OCI-LY1 (cell line): ENCODE results near the gene ZDHHC14.

Experiments
- EZH2 ChIP-seq: fragments of 200-600 bp; sonication (generic), shearing (Covaris generic); IDR thresholded peaks from 2 replicates; pipeline ENCODE4 v1.8.0; 2017; ENCODE audit warnings: borderline replicate concordance, mixed run types, mild to moderate bottlenecking, antibody characterized with exemption, low read length, moderate library complexity, mixed read lengths
- TF ChIP-seq, protein P1 (sequence below): fragments of 200-600 bp; sonication (generic), shearing (Covaris generic); IDR thresholded peaks from 2 replicates; pipeline ENCODE4 v1.5.1; 2017; ENCODE audit warnings: mild to moderate bottlenecking, antibody characterized with exemption, low read length, moderate library complexity, mixed read lengths

DNA sequence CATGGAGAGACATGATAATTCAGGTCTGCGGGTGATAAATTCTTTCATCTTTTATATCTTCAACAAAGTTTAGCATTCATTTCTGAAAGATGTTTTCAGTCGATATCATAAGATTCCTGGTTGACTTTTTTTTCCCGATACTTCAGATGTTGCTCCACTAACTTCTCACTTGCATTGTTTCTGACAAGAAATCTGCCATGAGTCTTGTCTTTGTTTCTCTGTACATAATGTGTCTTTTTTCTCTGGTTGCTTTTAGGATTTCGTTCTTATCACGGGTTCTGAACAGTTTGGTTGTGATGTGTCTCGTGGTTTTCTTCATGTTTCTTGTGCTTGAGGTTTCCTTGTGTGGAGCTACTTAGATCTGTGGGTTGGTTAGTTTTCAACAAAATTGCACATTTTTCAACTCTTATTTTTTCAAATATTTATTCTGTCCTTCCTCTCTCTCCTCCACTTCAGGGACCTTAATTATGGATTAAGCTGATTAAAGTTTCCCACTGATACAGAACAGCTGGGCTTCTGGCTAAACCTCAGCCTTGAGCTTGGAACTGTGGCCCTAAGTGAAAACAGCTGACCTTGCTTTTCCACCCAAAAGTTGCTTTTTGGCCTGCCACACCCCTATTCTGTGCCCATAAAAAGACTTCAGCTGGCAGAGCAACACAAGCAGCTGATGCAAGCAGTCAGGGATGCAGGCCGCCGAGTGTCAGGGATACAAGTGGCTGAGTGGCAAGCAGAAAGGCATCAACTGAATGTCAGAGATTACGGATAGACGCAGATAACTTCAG is 344.2 kb downstream of the ZDHHC14 start:
- TF ChIP-seq, protein P1, sequence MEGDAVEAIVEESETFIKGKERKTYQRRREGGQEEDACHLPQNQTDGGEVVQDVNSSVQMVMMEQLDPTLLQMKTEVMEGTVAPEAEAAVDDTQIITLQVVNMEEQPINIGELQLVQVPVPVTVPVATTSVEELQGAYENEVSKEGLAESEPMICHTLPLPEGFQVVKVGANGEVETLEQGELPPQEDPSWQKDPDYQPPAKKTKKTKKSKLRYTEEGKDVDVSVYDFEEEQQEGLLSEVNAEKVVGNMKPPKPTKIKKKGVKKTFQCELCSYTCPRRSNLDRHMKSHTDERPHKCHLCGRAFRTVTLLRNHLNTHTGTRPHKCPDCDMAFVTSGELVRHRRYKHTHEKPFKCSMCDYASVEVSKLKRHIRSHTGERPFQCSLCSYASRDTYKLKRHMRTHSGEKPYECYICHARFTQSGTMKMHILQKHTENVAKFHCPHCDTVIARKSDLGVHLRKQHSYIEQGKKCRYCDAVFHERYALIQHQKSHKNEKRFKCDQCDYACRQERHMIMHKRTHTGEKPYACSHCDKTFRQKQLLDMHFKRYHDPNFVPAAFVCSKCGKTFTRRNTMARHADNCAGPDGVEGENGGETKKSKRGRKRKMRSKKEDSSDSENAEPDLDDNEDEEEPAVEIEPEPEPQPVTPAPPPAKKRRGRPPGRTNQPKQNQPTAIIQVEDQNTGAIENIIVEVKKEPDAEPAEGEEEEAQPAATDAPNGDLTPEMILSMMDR = no peak
- no peak for TF ChIP-seq EZH2
